Natural killer cell (primary cell): ENCODE data around the gene TIFAB. TPM values are rescaled to one million over a fixed set of nuclear protein-coding genes. Genes with fewer than 3 reads are reported as not detected.

Experiments
- ATAC-seq, 3 donors: fragments of 150-1000 bp in 2 of 3; fragments of 200-7000 bp in 1 of 3; cut with Tn5 transposase; 1 replicate in 1 of 3; 2 replicates in 2 of 3; pipeline ENCODE4 v1.10.0; 2021; ENCODE audit warnings: mild to moderate bottlenecking in 2 of 3, moderate library complexity in 2 of 3
- DNase-seq, 2 donors: peaks; one replicate each; pipeline versions ENCODE4 v3.0.0 to v3.0.0-alpha.2; 2013 to 2021; ENCODE audit warnings: mixed read lengths in 1 of 2
- H3K27ac ChIP-seq: one replicate; pipeline ENCODE4 v1.5.1; 2013; ENCODE audit warnings: mild to moderate bottlenecking, low read length
- H3K27me3 ChIP-seq: one replicate; pipeline ENCODE4 v1.6.1; 2013; ENCODE audit warnings: low read length; ENCODE audit not compliant: control insufficient read depth, insufficient read depth
- H3K36me3 ChIP-seq: one replicate; pipeline ENCODE4 v1.6.1; 2013; ENCODE audit warnings: low read length; ENCODE audit not compliant: control insufficient read depth, insufficient read depth
- H3K4me1 ChIP-seq: one replicate; pipeline ENCODE4 v1.6.1; 2013; ENCODE audit warnings: low read length; ENCODE audit not compliant: control insufficient read depth, insufficient read depth
- H3K4me3 ChIP-seq: one replicate; pipeline ENCODE4 v1.5.1; 2013; ENCODE audit warnings: low read length
- H3K9me3 ChIP-seq: one replicate; pipeline ENCODE4 v1.6.1; 2013; ENCODE audit warnings: low read length; ENCODE audit not compliant: control insufficient read depth, insufficient read depth
- H3K27ac Mint-ChIP-seq, 2 donors: one replicate each; pipeline ENCODE4 v1.8.0; 2022; ENCODE audit warnings: mild to moderate bottlenecking in 2 of 2, mixed read lengths in 2 of 2, moderate library complexity in 1 of 2
- H3K27me3 Mint-ChIP-seq, 2 donors: one replicate each; pipeline ENCODE4 v1.8.0; 2022; ENCODE audit warnings: low read depth in 2 of 2, mixed read lengths in 2 of 2
- H3K36me3 Mint-ChIP-seq: one replicate; pipeline ENCODE4 v1.8.0; 2022; ENCODE audit warnings: mixed read lengths
- H3K4me1 Mint-ChIP-seq, 2 donors: one replicate each; pipeline ENCODE4 v1.8.0; 2022; ENCODE audit warnings: mixed read lengths in 2 of 2
- H3K4me3 Mint-ChIP-seq: one replicate; pipeline ENCODE4 v1.8.0; 2022; ENCODE audit warnings: mild to moderate bottlenecking, moderate library complexity, mixed read lengths
- H3K9me3 Mint-ChIP-seq, 2 donors: one replicate each; pipeline ENCODE4 v1.8.0; 2022; ENCODE audit warnings: mixed read lengths in 2 of 2
- WGBS: methylation state at CpG from one replicate; pipeline ENCODE4 v1.1.7; 2013; ENCODE audit warnings: missing lambda C conversion rate; ENCODE audit not compliant: insufficient coverage; 5-methylcytosine and 5-hydroxymethylcytosine counted together
- intact Hi-C: fragments of 100-400 bp; cut with micrococcal nuclease; formaldehyde crosslinking; loops from one replicate; pipeline ENCODE4 v1.14.2; 2022
- total RNA-seq, 4 donors: library from RNA; stranded (reverse); fragments of 120-200 nt in 1 of 4; gene quantifications; one replicate each; pipeline versions ENCODE4 v1.2.3 to v1.2.4, GENCODE V29; 2013 to 2022
- TF ChIP-seq, protein P1 (sequence below): fragments of 200-600 bp; IDR thresholded peaks from one replicate; pipeline ENCODE4 v1.8.0; 2022; ENCODE audit warnings: antibody characterized with exemption

Gene TIFAB
- total RNA-seq, 3 donors from 2014 or later (not counting 1 experiment from before 2014, with no cell fraction given) = 0.05 to 0.21 TPM; not detected in 1

DNA sequence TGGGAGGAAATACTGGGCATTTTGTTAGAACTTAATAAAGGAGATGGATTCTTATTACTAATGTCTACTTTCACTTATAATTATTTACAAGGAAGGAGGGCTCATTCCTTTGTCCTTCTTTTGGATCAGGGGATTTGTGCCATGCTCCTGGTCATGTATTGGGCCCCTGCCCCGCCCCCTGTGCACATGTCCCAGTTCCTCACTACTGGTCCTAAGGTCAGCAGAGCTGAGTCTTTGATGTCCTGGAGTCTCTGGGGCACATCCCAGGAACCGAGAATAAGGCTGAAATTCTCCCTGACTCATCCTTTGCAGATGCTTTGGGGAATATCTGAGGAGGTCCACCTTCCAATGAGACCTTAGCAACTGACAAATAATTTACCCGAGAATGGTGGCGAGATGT is 19.6 kb upstream of the TIFAB start:
- Mint-ChIP-seq H3K27me3 (peaks cover 19 to 26% of the 10 kb centered on the region in 2 donors), H3K36me3 (no peaks in the 10 kb centered on the region), H3K9me3 (no peaks in the 10 kb centered on the region)

DNA sequence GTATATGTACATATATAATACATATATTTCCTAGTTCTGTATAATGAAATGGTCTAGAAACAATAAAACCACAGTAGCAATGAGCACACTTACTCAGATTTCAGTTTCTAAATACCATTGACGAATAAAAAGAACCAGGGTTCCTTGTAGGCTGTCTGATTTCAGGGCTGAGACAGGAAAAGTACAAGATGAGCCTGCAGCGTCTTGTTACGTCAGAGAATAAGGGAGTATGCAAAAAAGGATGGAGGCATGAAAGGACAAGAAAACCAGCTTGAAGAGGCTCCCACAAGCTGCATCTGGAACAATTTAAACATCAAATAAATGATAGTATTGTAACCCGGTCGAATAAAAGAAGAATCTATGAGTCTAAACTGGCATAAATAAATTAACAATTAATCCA is 17.8 kb upstream of the TIFAB start:
- intact Hi-C loops = loop anchor here (5.0 kb wide), 1 partner anchor 97 kb away; no protein-coding TSS in a partner anchor
- TF ChIP-seq, protein P1, sequence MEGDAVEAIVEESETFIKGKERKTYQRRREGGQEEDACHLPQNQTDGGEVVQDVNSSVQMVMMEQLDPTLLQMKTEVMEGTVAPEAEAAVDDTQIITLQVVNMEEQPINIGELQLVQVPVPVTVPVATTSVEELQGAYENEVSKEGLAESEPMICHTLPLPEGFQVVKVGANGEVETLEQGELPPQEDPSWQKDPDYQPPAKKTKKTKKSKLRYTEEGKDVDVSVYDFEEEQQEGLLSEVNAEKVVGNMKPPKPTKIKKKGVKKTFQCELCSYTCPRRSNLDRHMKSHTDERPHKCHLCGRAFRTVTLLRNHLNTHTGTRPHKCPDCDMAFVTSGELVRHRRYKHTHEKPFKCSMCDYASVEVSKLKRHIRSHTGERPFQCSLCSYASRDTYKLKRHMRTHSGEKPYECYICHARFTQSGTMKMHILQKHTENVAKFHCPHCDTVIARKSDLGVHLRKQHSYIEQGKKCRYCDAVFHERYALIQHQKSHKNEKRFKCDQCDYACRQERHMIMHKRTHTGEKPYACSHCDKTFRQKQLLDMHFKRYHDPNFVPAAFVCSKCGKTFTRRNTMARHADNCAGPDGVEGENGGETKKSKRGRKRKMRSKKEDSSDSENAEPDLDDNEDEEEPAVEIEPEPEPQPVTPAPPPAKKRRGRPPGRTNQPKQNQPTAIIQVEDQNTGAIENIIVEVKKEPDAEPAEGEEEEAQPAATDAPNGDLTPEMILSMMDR = no peak

More for the DNA sequence above, 19.6 kb upstream of the TIFAB start:
- no peaks in the 10 kb centered on the region for H3K9me3 ChIP-seq
- no peaks in the 10 kb centered on the region for H3K4me1 ChIP-seq
- H3K27ac ChIP-seq = no peak overlapping the region
- no peak overlapping the region for H3K4me3 ChIP-seq
- WGBS = 79% methylated on average over 4 of the region's 4 CpGs
- TF ChIP-seq, protein P1 = no peak
- Mint-ChIP-seq H3K27ac (no peak overlapping the region), H3K4me3 (no peak overlapping the region), H3K4me1 (no peaks in the 10 kb centered on the region)
- H3K27me3 ChIP-seq = no peaks in the 10 kb centered on the region
- no peak for ATAC-seq
- intact Hi-C loops = no loop called here
- no peak for DNase-seq
- H3K36me3 ChIP-seq = no peaks in the 10 kb centered on the region

DNA sequence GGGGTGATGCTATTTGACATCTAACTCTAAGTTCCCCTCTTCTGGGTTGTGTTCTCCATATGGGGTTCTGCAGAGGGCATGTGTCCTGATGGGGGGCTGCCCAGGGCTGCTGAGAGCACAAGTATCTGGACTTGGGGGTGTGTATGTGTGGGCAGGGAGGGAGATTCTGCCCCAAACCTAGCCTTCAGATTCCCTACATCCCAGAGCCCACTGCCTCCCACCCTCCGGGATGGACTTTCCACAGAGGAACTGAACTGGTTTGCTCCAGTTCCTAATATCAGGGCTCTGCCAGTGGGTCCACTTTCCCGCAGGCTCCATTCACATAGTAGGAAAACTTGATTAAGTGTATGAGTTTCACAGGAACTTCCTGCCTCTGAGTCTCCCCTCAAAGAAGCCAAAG is 16.4 kb upstream of the TIFAB start:
- WGBS = 92% methylated on average over 2 of the region's 2 CpGs
- H3K27ac Mint-ChIP-seq = no peak overlapping the region
- no peaks in the 10 kb centered on the region for H3K27me3 ChIP-seq
- H3K27ac ChIP-seq = no peak overlapping the region
- H3K4me1 Mint-ChIP-seq = peaks cover 5 to 6% of the 10 kb centered on the region in 2 donors
- intact Hi-C loops = loop anchor here (5.0 kb wide), 1 partner anchor 99 kb away; no protein-coding TSS in a partner anchor
- H3K27me3 Mint-ChIP-seq = peaks cover 27 to 41% of the 10 kb centered on the region in 2 donors
- TF ChIP-seq, protein P1 = no peak
- no peak overlapping the region for H3K4me3 ChIP-seq
- H3K36me3 Mint-ChIP-seq = no peaks in the 10 kb centered on the region
- H3K9me3 Mint-ChIP-seq = no peaks in the 10 kb centered on the region
- no peaks in the 10 kb centered on the region for H3K9me3 ChIP-seq
- ATAC-seq = no peak
- no peak for DNase-seq
- no peaks in the 10 kb centered on the region for H3K36me3 ChIP-seq
- no peak overlapping the region for H3K4me3 Mint-ChIP-seq
- H3K4me1 ChIP-seq = peaks cover 9% of the 10 kb centered on the region

More for the DNA sequence above, 17.8 kb upstream of the TIFAB start:
- no peaks in the 10 kb centered on the region for H3K9me3 Mint-ChIP-seq
- no peak for ATAC-seq
- DNase-seq = no peak
- 89% methylated on average over 3 of the region's 5 CpGs for WGBS
- H3K27me3 Mint-ChIP-seq = peaks cover 25 to 36% of the 10 kb centered on the region in 2 donors
- peaks cover 5 to 6% of the 10 kb centered on the region in 2 donors for H3K4me1 Mint-ChIP-seq
- Histone ChIP-seq H3K27me3 (no peaks in the 10 kb centered on the region), H3K4me3 (no peak overlapping the region), H3K27ac (no peak overlapping the region), H3K36me3 (no peaks in the 10 kb centered on the region), H3K4me1 (peaks cover 9% of the 10 kb centered on the region), H3K9me3 (no peaks in the 10 kb centered on the region)
- H3K36me3 Mint-ChIP-seq = no peaks in the 10 kb centered on the region
- H3K4me3 Mint-ChIP-seq = no peak overlapping the region
- no peak overlapping the region for H3K27ac Mint-ChIP-seq
